B cell (primary cell): Measurements from ENCODE around the gene RAC3. TPM values are rescaled to one million over a fixed set of nuclear protein-coding genes. Genes with fewer than 3 reads are reported as not detected.

ENCODE experiments used
- ATAC-seq: fragments of 200-7000 bp; cut with Tn5 transposase; one replicate; pipeline ENCODE4 v1.10.0; 2021; ENCODE audit warnings: low read depth, mild to moderate bottlenecking, moderate number of reproducible peaks, moderate library complexity
- CTCF ChIA-PET: fragments of 350-600 bp; sonication (Branson Sonifier 250); formaldehyde crosslinking; loops from one replicate; lab custom pipeline; 2021; ENCODE audit warnings: antibody characterized with exemption, inconsistent platforms; lab: Charles Lee
- POLR2A ChIA-PET: fragments of 350-600 bp; sonication (Branson Sonifier 250); formaldehyde crosslinking; loops from one replicate; lab custom pipeline; 2021; ENCODE audit warnings: antibody characterized with exemption; lab: Charles Lee
- DNase-seq: peaks from one replicate; pipeline ENCODE4 v3.0.0; 2013
- H2AFZ ChIP-seq: 2 replicates; pipeline ENCODE4 v1.6.1; 2012; ENCODE audit warnings: mild to moderate bottlenecking, low read depth, low read length; ENCODE audit not compliant: insufficient read depth, poor library complexity, severe bottlenecking
- H3K27ac ChIP-seq, 2 donors: 1 replicate in 1 of 2; 2 replicates in 1 of 2; pipeline ENCODE4 v1.5.1; 2012 to 2013; ENCODE audit warnings: low read length in 2 of 2, mild to moderate bottlenecking in 2 of 2, moderate library complexity in 1 of 2
- H3K27me3 ChIP-seq, 4 experiments: fragments of 200-600 bp in 1 of 4; sonication (generic) in 1 of 4; replicated peaks in 1 of 4; 1 replicate in 2 of 4; 2 replicates in 2 of 4; pipeline versions ENCODE4 v1.6.1 to v1.7.0; 2013 to 2016; ENCODE audit warnings: low read length in 3 of 4, mild to moderate bottlenecking in 2 of 4, mixed read lengths in 1 of 4, moderate library complexity in 1 of 4; ENCODE audit not compliant: insufficient read depth in 4 of 4, control insufficient read depth in 3 of 4; ENCODE audit errors: control extremely low read depth in 1 of 4
- H3K36me3 ChIP-seq, 2 experiments: replicated peaks in 1 of 2; 1 replicate in 1 of 2; 2 replicates in 1 of 2; pipeline versions ENCODE4 v1.6.1 to v1.7.1; 2013; ENCODE audit warnings: low read length in 1 of 2; ENCODE audit not compliant: insufficient read depth in 2 of 2, control insufficient read depth in 1 of 2; ENCODE audit errors: control extremely low read depth in 1 of 2, extremely low read depth in 1 of 2
- H3K4me1 ChIP-seq, 2 donors: fragments of 200-600 bp in 1 of 2; sonication (generic) in 1 of 2; 1 replicate in 1 of 2; 2 replicates in 1 of 2; pipeline versions ENCODE4 v1.5.1 to v1.6.1; 2013 to 2017; ENCODE audit warnings: low read length in 2 of 2; ENCODE audit not compliant: control insufficient read depth in 2 of 2, insufficient read depth in 2 of 2
- H3K4me2 ChIP-seq: replicated peaks from 2 replicates; pipeline ENCODE3; 2012; ENCODE audit warnings: mild to moderate bottlenecking, low read depth, low read length; ENCODE audit not compliant: poor library complexity, severe bottlenecking
- H3K4me3 ChIP-seq, 5 experiments: fragments of 200-600 bp in 1 of 5; sonication (generic) in 1 of 5; 1 replicate in 3 of 5; 2 replicates in 2 of 5; pipeline versions ENCODE4 v1.5.1 to v1.7.0; 2011 to 2016; ENCODE audit warnings: low read length in 4 of 5, mild to moderate bottlenecking in 4 of 5, low read depth in 2 of 5, control low read depth in 1 of 5, moderate library complexity in 1 of 5; ENCODE audit not compliant: insufficient read depth in 1 of 5; ENCODE audit errors: control extremely low read depth in 1 of 5, extremely low read depth in 1 of 5
- H3K79me2 ChIP-seq: fragments of 200-600 bp; sonication (generic); one replicate; pipeline ENCODE4 v1.6.0; 2016; ENCODE audit warnings: low read length; ENCODE audit not compliant: control insufficient read depth, insufficient read depth
- H3K9ac ChIP-seq: fragments of 200-600 bp; sonication (generic); 2 replicates; pipeline ENCODE4 v1.6.1; 2017; ENCODE audit warnings: mild to moderate bottlenecking, low read length, moderate library complexity
- H3K9me3 ChIP-seq, 3 donors: one replicate each; pipeline versions ENCODE4 v1.6.1 to v1.7.1; 2013; ENCODE audit warnings: low read length in 2 of 3; ENCODE audit not compliant: control insufficient read depth in 2 of 3, insufficient read depth in 1 of 3; ENCODE audit errors: control extremely low read depth in 1 of 3
- H4K20me1 ChIP-seq: 2 replicates; pipeline ENCODE4 v1.6.0; 2012; ENCODE audit warnings: mild to moderate bottlenecking, low read length; ENCODE audit not compliant: insufficient read depth, control insufficient read depth, poor library complexity, severe bottlenecking
- H3K27ac Mint-ChIP-seq: one replicate; pipeline ENCODE4 v1.8.0; 2021; ENCODE audit warnings: mixed read lengths
- H3K27me3 Mint-ChIP-seq: one replicate; pipeline ENCODE4 v1.8.0; 2021; ENCODE audit warnings: mixed read lengths
- H3K4me1 Mint-ChIP-seq: one replicate; pipeline ENCODE4 v1.8.0; 2021; ENCODE audit warnings: mixed read lengths
- H3K4me3 Mint-ChIP-seq: one replicate; pipeline ENCODE4 v1.8.0; 2021; ENCODE audit warnings: mixed read lengths
- H3K9me3 Mint-ChIP-seq: one replicate; pipeline ENCODE4 v1.8.0; 2022; ENCODE audit warnings: mixed read lengths; ENCODE audit not compliant: insufficient read depth
- EZH2 ChIP-seq: IDR thresholded peaks from 2 replicates; pipeline ENCODE4 v1.6.1; 2012; ENCODE audit warnings: borderline replicate concordance, low read depth, mild to moderate bottlenecking, moderate library complexity, low read length; ENCODE audit not compliant: insufficient read depth, poor library complexity, severe bottlenecking
- WGBS: methylation state at CpG from one replicate; pipeline ENCODE4 v1.1.5; 2013; ENCODE audit warnings: missing lambda C conversion rate; ENCODE audit not compliant: insufficient coverage; 5-methylcytosine and 5-hydroxymethylcytosine counted together
- intact Hi-C: fragments of 100-400 bp; cut with micrococcal nuclease; formaldehyde crosslinking; loops from one replicate; pipeline ENCODE4 v1.10.0; 2022
- polyA plus RNA-seq: library from polyadenylated mRNA; depleted of rRNA; stranded (reverse); fragments of >200 nt; gene quantifications from 2 replicates; pipeline ENCODE4 v1.2.3, GENCODE V29; 2012
- total RNA-seq, 2 donors: library from RNA; stranded (reverse); fragments of 120-200 nt in 1 of 2; gene quantifications; 1 replicate in 1 of 2; 2 replicates in 1 of 2; pipeline versions ENCODE4 v1.2.3 to v1.2.4, GENCODE V29; 2013 to 2022
- TF ChIP-seq, protein P1 (sequence below): fragments of 200-600 bp; IDR thresholded peaks from one replicate; pipeline ENCODE4 v1.8.0; 2022; ENCODE audit warnings: antibody characterized with exemption, mild to moderate bottlenecking

The RAC3 gene
- total and polyA plus RNA-seq, 2 donors (not counting 1 experiment from before 2014, with no cell fraction given): 0.62 to 2.0 TPM

DNA sequence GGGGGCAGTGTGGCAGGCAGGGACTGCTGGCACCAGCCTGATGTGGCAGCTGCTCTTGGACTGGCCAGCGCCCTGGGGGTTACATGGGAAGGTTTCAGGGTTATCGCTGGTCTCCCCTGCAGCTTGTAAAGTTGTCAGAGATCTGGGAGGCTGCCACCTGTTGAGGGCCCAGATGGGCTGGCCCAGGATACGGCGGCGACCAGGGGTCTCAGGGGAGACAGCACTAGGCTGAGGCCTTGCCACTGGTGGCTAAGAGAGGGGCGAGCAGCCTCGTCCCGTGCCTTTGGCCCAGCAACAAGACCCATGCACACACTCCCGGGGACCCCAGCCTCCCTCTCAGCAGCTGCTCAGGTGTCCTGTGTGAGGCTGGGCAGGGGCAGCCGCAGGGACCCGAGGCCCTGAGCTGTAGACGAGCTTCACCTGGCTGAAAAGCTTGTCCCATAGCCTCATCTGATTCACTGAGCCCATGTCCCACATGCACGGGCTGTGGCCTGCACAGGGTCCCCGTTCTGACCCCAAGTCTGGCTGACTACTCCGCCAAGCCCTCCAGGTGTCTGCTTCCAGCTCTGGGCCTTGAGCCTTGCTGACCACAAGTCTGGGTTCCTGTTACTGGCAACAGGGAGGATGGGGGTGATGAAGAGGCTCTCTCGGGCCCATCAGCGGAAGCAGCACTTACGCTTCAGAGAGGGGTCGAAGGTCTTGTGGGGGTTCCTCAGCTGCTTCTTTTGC is 28.0 kb downstream of the RAC3 start:
- Histone ChIP-seq H3K27me3 (no peaks in the 10 kb centered on the region), H4K20me1 (peaks cover 1% of the 10 kb centered on the region), H3K4me1 (peaks cover 1 to 9% of the 10 kb centered on the region in 2 donors), H3K9me3 (no peaks in the 10 kb centered on the region), H3K4me3 (no peak overlapping the region), H3K27ac (no peak overlapping the region), H3K36me3 (peaks cover 0 to 49% of the 10 kb centered on the region in 2 experiments), H3K79me2 (no peaks in the 10 kb centered on the region), H3K9ac (no peak overlapping the region), H2AFZ (no peak overlapping the region), H3K4me2 (no peak overlapping the region)
- intact Hi-C loops: no loop called here
- Mint-ChIP-seq H3K27me3 (no peaks in the 10 kb centered on the region), H3K4me3 (no peak overlapping the region), H3K4me1 (peaks cover 5% of the 10 kb centered on the region), H3K9me3 (no peaks in the 10 kb centered on the region), H3K27ac (no peak overlapping the region)
- CTCF ChIA-PET: no interaction called here
- no peak for TF ChIP-seq EZH2
- TF ChIP-seq, protein P1, sequence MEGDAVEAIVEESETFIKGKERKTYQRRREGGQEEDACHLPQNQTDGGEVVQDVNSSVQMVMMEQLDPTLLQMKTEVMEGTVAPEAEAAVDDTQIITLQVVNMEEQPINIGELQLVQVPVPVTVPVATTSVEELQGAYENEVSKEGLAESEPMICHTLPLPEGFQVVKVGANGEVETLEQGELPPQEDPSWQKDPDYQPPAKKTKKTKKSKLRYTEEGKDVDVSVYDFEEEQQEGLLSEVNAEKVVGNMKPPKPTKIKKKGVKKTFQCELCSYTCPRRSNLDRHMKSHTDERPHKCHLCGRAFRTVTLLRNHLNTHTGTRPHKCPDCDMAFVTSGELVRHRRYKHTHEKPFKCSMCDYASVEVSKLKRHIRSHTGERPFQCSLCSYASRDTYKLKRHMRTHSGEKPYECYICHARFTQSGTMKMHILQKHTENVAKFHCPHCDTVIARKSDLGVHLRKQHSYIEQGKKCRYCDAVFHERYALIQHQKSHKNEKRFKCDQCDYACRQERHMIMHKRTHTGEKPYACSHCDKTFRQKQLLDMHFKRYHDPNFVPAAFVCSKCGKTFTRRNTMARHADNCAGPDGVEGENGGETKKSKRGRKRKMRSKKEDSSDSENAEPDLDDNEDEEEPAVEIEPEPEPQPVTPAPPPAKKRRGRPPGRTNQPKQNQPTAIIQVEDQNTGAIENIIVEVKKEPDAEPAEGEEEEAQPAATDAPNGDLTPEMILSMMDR: no peak
- POLR2A ChIA-PET: interaction anchor here (0.7 kb wide), 1 partner anchor 834 kb away, joined by 3 read pairs; no protein-coding TSS in a partner anchor
- DNase-seq (no peak), ATAC-seq (no peak)
- 80% methylated on average over 19 of the region's 19 CpGs for WGBS

DNA sequence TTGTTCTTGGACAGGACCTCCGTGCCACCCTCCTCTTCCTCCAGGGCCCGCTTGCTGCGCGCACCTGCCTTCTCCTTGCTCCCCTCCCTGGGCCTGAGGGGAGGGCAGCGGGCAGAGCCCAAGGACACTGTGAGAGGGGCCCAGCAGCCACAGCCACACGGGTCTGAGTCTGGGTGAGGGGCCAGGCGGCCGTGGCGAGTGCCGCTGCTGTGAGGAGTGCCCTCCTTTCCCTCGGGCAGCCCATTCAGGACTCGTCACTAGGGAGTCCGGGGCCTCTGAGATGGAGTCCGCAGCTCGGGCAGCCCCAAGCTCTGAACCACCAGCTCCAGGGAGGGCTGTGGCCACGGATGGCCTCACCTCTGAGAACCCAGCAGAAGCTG is 28.5 kb downstream of the RAC3 start:
- peaks cover 7 to 15% of the 10 kb centered on the region in 2 donors for H3K4me1 ChIP-seq
- Mint-ChIP-seq H3K9me3 (no peaks in the 10 kb centered on the region), H3K4me1 (peaks cover 8% of the 10 kb centered on the region), H3K4me3 (no peak overlapping the region), H3K27me3 (no peaks in the 10 kb centered on the region), H3K27ac (peak overlapping the region; percentile 32)
- no peak for ATAC-seq
- no peak for DNase-seq
- H3K27me3 ChIP-seq: no peaks in the 10 kb centered on the region
- no peak overlapping the region for H3K27ac ChIP-seq
- no peak overlapping the region for H2AFZ ChIP-seq
- peaks cover 7% of the 10 kb centered on the region for H4K20me1 ChIP-seq
- ChIA-PET POLR2A (interaction anchor here (0.7 kb wide), 1 partner anchor 835 kb away, joined by 3 read pairs; no protein-coding TSS in a partner anchor), CTCF (no interaction called here)
- H3K79me2 ChIP-seq: no peaks in the 10 kb centered on the region
- no peak overlapping the region for H3K4me3 ChIP-seq
- H3K9ac ChIP-seq: no peak overlapping the region
- no peaks in the 10 kb centered on the region for H3K9me3 ChIP-seq
- intact Hi-C loops: no loop called here
- no peak overlapping the region for H3K4me2 ChIP-seq
- peaks cover 0 to 45% of the 10 kb centered on the region in 2 experiments for H3K36me3 ChIP-seq
- TF ChIP-seq EZH2: no peak
- TF ChIP-seq, protein P1: no peak
- WGBS: 91% methylated on average over 16 of the region's 16 CpGs
